ENCODE data around the gene CYGB.
"Not testable (repeated sequence)": the region's sequence is repeated elsewhere in the genome, so short reads cannot be mapped to it uniquely, and the experiment has no call there.

The CYGB gene

GRCh38 chr17:76538281-76538931 is 897 bp upstream of the CYGB start:
- DNase-seq (ENCODE audit: low spot score): no peak

GRCh38 chr17:76537288-76537577 is 276 bp downstream of the CYGB start:
- DNase-seq (ENCODE audit: low spot score): no peak

- no peak for DNase-seq (ENCODE audit: low spot score)
Observed at GRCh38 chr17:76536511-76537287, 810 bp downstream of the CYGB start.

GRCh38 chr17:76535788-76536510 is 1.6 kb downstream of the CYGB start:
- no peak for DNase-seq (ENCODE audit: low spot score)

- DNase-seq (ENCODE audit: low spot score): no peak
Observed at GRCh38 chr17:76534831-76535732, 2.4 kb downstream of the CYGB start.

GRCh38 chr17:76533640-76534359 is 3.7 kb downstream of the CYGB start:
- DNase-seq (ENCODE audit: low spot score): not testable (repeated sequence)

- no peak for DNase-seq (ENCODE audit: low spot score)
Observed at GRCh38 chr17:76532072-76532651, 5.3 kb downstream of the CYGB start.

GRCh38 chr17:76531486-76532038 is 5.9 kb downstream of the CYGB start:
- DNase-seq (ENCODE audit: low spot score): no peak

- DNase-seq (ENCODE audit: low spot score): no peak
Observed at GRCh38 chr17:76530811-76531485, 6.6 kb downstream of the CYGB start.

- no peak for DNase-seq (ENCODE audit: low spot score)
Observed at GRCh38 chr17:76530095-76530723, 7.3 kb downstream of the CYGB start.

- no peak for DNase-seq (ENCODE audit: low spot score)
Observed at GRCh38 chr17:76529224-76530094, 8.1 kb downstream of the CYGB start.

- no peak for DNase-seq (ENCODE audit: low spot score)
Observed at GRCh38 chr17:76528528-76529223, 8.8 kb downstream of the CYGB start.

- no peak for DNase-seq (ENCODE audit: low spot score)
Observed at GRCh38 chr17:76528156-76528527, 9.4 kb downstream of the CYGB start.

- DNase-seq (ENCODE audit: low spot score): no peak
Observed at GRCh38 chr17:76527430-76528111, 9.9 kb downstream of the CYGB start.

- not testable (repeated sequence) for DNase-seq (ENCODE audit: low spot score)
Observed at GRCh38 chr17:76527016-76527415, 10.5 kb downstream of the CYGB start.

- not testable (repeated sequence) for DNase-seq (ENCODE audit: low spot score)
Observed at GRCh38 chr17:76525513-76525833, 12.0 kb downstream of the CYGB start.

- no peak for DNase-seq (ENCODE audit: low spot score)
Observed at GRCh38 chr17:76524598-76525512, 12.7 kb downstream of the CYGB start.

Measured in hematopoietic multipotent progenitor cell treated with erythropoietin and hydrocortisone succinate and interleukin-3 and kit ligand, for 17 days (in vitro differentiated cells).